Inflammatory macrophage (primary cell): Measurements from ENCODE around the gene LRRC1.

Experiments used
- DNase-seq, 2 donors: peaks; one replicate each; pipeline ENCODE4 v3.0.0-alpha.2; 2020 to 2022

The LRRC1 gene

GRCh38 chr6:53850527-53850926 is 55.7 kb downstream of the LRRC1 start:
- DNase-seq = no peak

DNA sequence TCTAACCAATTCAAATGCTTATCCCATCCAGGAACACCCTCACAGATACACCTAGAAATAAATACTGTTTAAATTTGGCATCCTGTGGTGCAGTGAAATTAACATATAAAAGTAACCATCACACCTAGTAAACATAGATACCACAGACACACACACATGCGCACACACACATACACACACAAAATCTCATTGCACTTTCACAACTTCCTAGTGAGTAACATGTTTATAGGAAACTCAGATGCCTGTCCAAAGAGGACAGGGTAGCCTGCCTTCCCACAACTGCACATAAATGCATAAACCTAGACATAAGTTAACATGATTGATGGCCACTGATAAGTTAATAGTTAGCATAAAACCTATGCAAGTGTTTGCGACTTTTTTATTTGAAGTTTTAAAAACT is 56.8 kb downstream of the LRRC1 start:
- DNase-seq = no peak

DNA sequence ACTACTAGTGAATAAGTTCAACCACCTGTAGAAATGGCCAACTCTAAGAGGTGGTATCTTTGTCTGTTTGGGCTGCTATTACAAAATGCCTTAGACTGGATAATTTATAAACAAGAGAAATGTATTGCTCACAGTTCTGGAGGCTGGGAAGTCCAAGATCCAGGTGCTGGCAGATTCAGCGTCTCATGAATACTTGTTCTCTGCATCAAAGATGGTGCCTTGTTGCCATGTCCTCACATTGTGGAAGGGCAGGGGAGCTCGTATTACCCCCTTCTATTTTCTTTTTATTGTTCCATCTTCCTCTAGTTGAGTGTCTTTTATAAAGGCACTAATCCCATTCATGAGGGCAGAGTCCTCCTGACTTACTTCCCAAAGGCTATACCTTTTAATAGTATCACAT is 58.0 kb downstream of the LRRC1 start:
- no peak for DNase-seq

DNA sequence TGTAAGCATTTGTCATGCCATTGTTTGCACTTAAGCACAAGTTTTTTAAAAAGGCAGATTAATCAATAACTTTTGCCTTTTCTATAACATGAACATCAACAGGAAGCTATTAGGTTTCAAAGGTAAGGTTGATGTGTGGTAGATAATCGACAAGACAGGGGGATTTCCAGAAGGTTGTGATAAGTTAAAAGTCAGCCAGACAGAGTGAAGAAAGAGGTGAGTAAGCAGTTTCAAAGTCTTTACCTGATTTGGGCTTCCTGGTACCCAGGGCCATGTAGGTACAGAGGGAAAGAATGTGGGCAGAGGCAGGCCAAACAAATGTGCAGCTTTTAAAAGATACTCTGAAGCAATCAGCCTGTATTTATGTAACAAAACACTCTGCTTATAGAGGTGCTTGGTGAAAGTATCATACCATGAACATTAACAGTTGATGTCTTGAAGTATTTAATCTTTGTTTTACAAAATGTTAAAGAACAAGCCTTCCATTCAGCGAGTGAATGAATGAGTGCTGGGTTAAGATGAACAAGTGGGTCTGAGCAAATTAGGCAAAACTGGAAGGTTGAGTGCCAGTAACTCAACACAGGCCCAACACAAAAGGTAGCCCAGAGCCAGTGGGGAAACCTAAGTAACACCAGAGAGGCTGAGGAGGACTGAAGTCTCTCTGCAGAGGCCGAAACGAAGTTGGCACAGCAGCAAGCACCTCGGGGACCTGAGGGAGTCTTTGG is 60.2 kb downstream of the LRRC1 start:
- DNase-seq = no peak

DNA sequence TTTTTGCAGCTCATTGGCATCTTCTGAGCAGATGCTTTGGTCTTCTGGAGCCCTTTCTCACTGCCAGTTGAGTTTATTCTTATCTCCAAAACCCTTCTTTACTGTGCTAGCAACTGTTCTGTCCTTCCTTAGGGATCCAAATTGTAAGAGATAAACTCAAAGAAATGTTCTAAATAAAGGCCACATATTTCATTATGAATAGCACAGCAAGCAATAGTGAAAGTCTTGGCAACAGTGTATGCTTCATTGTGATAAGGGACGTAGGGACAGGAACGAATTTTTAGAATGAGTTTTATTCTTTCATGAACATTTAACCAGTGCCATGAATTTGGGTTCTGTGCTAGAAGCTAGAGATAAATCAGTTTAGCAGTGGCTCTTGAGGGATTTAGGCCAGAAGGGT is 61.1 kb downstream of the LRRC1 start:
- DNase-seq = no peak

- no peak for DNase-seq
Measured at GRCh38 chr6:53857318-53858094, 62.7 kb downstream of the LRRC1 start.

GRCh38 chr6:53858196-53858595 is 63.4 kb downstream of the LRRC1 start:
- DNase-seq = no peak

GRCh38 chr6:53858913-53859312 is 64.1 kb downstream of the LRRC1 start:
- DNase-seq = no peak

GRCh38 chr6:53860511-53860910 is 65.7 kb downstream of the LRRC1 start:
- DNase-seq = no peak

DNA sequence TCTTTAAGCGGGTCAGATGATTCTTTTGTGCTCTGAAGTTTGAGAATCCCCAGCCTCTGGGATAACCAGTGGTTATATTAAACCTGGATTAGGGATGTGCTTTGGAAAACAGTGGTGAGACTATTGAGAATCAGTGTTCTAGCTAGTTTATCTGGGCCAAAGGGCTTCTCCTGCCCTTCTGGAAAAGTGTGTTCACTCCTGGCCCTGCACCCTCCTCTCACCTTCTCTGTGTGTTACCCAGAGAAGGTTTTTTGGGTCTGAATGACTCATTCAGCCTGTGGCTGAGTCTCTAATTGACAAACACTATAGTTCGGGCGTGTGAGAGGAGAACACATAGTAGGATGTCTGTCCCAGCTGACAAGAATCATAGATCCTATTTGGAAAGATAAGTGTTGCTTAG is 66.7 kb downstream of the LRRC1 start:
- no peak for DNase-seq

GRCh38 chr6:53862662-53863462 is 68.1 kb downstream of the LRRC1 start:
- no peak for DNase-seq

GRCh38 chr6:53864781-53865180 is 70.0 kb downstream of the LRRC1 start:
- no peak for DNase-seq

DNA sequence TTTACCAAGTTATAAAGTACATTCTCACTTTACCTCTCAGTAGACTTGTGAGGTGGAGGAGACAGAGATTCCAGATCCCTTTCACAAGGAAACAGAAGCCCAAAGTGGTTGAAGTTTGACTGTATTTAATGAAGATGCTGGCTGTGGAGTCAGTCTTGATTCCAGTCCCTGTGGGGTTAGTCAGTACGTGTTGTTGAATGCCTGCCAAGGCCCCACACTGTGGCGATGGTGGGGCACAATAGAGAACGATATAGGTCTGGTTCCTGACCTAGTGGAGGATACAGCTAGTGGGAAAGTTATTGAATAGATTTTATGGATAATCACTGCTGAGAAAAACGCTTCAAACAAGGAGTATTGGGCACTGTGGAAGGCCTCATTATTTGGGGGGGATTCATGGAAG is 71.4 kb downstream of the LRRC1 start:
- no peak for DNase-seq

GRCh38 chr6:53868626-53869025 is 73.8 kb downstream of the LRRC1 start:
- no peak for DNase-seq

- no peak for DNase-seq
Measured at GRCh38 chr6:53869964-53870363, 75.2 kb downstream of the LRRC1 start.

DNA sequence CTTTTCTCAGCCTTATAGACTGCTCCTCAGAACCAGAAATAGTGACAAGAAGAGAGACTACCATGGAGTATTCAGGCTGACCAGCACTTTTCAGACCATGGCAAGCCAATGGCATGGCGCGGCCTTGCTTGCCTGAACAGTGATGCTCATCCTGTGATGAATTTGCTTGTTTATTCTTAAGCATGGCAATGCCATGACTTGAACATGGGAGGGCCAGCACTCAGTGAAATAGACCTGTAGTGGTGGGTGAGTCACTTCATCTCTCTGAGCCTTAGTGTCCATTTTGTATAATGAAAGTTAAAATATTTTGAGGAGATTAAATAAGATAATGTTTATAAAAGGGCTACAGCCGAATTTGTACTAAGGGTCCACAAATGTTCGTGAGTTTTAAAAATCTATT is 79.1 kb downstream of the LRRC1 start:
- no peak for DNase-seq

DNA sequence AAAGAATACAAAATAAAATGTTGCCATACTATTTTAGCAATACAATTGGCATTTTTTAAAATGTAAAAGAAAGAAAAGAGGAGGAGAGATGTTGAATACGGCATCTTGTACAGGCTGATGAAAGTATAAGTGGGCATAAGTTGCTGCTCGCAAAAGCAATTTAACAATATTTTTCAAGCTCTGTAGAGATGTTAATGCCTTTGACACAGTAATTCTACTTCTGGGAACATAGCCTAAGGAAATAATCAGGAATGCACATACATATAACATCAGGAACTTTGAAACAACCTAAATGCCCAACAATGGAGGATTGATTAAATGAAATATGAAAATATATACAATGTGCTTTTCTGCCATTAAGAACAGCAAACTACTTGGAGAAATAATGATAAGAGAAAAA is 80.2 kb downstream of the LRRC1 start:
- no peak for DNase-seq

- no peak for DNase-seq
Measured at GRCh38 chr6:53877151-53877550, 82.3 kb downstream of the LRRC1 start.

DNA sequence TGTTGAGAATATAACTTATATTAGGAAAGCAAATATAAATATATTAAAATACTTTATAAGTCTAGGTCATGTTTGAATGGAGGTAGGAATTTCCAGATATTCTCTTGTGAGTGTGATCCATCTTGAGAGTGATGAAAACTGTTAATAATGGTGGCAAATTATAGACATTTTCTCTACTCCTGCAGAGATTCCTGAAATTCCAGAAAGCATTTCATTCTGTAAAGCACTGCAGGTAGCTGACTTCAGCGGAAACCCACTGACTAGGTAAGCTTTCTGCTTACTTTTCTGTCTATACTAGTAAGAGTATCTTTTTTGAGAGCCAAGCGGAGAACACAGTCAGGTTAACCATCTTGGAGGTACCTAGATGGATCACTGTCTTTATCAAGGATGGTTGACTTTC is 84.0 kb downstream of the LRRC1 start:
- no peak for DNase-seq

- DNase-seq = no peak
Measured at GRCh38 chr6:53879608-53880007, 84.8 kb downstream of the LRRC1 start.

- DNase-seq = no peak
Measured at GRCh38 chr6:53887316-53887715, 92.5 kb downstream of the LRRC1 start.

DNA sequence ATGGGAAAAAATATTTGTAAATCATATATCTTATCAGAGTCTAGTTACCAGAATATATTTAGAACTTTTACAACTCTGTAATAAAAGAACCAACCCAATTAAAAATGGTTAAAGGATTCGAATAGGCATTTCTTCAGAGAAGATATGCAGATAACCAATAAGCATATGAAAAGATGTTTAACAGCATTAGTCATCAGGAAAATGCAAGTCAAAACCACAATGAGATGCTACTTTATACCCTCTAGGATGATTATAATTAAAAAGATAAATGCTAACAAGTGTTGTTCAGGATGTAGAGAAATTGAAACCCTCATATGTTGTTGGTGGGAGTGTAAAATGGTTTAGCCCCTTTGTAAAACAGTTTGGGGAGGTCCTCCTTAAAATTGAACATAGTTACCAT is 94.1 kb downstream of the LRRC1 start:
- no peak for DNase-seq

DNA sequence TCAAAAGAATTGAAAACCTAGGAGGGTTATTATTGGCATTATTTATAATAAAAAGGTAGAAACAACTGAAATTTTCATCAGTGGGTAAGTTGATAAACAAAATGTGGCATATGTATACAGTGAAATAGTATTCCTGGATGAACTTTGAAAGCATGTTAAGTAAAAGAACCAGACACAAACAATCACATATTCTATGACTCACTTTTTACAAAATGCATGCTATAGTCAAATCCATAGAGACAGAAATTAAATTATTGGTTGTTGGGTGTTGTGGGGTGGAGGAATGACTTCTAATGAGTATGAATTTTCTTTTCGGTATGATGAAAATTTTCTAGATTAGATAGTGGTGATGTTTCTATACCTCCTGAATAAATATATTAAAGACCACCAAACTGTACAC is 94.6 kb downstream of the LRRC1 start:
- no peak for DNase-seq

DNA sequence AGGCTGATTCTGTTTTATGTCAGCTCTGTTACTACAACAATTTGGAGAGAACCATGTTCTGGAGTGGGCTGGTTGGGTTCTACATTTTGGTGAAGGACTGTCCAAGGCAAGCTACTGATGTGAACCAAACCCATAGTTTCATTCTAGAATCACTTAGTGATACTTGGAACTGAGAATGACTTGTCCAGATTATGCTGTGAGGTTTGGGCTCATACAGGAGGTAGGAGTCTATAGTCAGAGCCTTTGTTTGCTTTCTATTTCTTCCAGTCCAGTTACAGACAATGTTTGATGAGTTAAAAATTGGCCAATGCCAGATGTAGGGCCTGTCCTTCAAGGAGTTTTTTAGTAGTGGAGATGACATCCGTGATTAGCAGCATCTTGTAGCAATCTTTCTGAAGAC is 97.9 kb downstream of the LRRC1 start:
- no peak for DNase-seq
